NCI-H446 treated with DMSO at 0.1 percent for 48 hours (cell line): ENCODE results near the gene PLA1A.

ENCODE experiments used
- DNase-seq: peaks from one replicate; lab custom pipeline; 2025; lab: John Stamatoyannopoulos, UW

PLA1A gene

GRCh38 chr3:119637679-119638477, 40.2 kb downstream of the PLA1A start:
- no peak for DNase-seq

GRCh38 chr3:119639494-119640350, 42.0 kb downstream of the PLA1A start:
- DNase-seq, result no peak

GRCh38 chr3:119641416-119641815, 43.7 kb downstream of the PLA1A start:
- no peak for DNase-seq

GRCh38 chr3:119642746-119643473, 45.2 kb downstream of the PLA1A start:
- no peak for DNase-seq

- no peak for DNase-seq
These were observed 45.8 kb downstream of the PLA1A start for GRCh38 chr3:119643528-119643927.

GRCh38 chr3:119644481-119644880, 46.8 kb downstream of the PLA1A start:
- DNase-seq, result no peak

- no peak for DNase-seq
These were observed 48.1 kb downstream of the PLA1A start for GRCh38 chr3:119645813-119646212.

- DNase-seq, result no peak
These were observed 49.5 kb downstream of the PLA1A start for GRCh38 chr3:119647171-119647570.

GRCh38 chr3:119647843-119648575, 50.3 kb downstream of the PLA1A start:
- no peak for DNase-seq

- DNase-seq, result no peak
These were observed 52.1 kb downstream of the PLA1A start for GRCh38 chr3:119649761-119650160.

GRCh38 chr3:119652306-119653033, 54.8 kb downstream of the PLA1A start:
- no peak for DNase-seq

- no peak for DNase-seq
These were observed 56.2 kb downstream of the PLA1A start for GRCh38 chr3:119653876-119654275.

- no peak for DNase-seq
These were observed 60.4 kb downstream of the PLA1A start for GRCh38 chr3:119657887-119658702.

GRCh38 chr3:119658994-119659393, 61.3 kb downstream of the PLA1A start:
- no peak for DNase-seq

- no peak for DNase-seq
These were observed 62.1 kb downstream of the PLA1A start for GRCh38 chr3:119659606-119660291.

GRCh38 chr3:119660474-119661440, 63.1 kb downstream of the PLA1A start, which contains the start of gene POPDC2:
Gene POPDC2 (minus strand): TSS chr3:119660589. CDS start chr3:119660423, 166 bp downstream.
- no peak for DNase-seq

GRCh38 chr3:119662604-119663373, 65.1 kb downstream of the PLA1A start:
- DNase-seq, result peak; percentile 54
